Sigmoid colon (tissue), 3 donors: ENCODE results near the gene HPS4.

Source experiments
- POLR2A ChIP-seq, 2 donors: fragments of 450-650 bp; IDR thresholded peaks; one replicate each; pipeline ENCODE4 v1.6.1; 2016; ENCODE audit warnings: antibody characterized with exemption in 2 of 2, mild to moderate bottlenecking in 2 of 2, moderate library complexity in 2 of 2
- TF ChIP-seq, protein P1 (sequence below), 4 experiments: fragments of 450-650 bp in 3 of 4; fragments of 200-600 bp in 1 of 4; IDR thresholded peaks; one replicate each; pipeline ENCODE4 v1.5.1; 2016 to 2019; ENCODE audit warnings: antibody characterized with exemption in 4 of 4, mild to moderate bottlenecking in 3 of 4, moderate library complexity in 2 of 4

DNA sequence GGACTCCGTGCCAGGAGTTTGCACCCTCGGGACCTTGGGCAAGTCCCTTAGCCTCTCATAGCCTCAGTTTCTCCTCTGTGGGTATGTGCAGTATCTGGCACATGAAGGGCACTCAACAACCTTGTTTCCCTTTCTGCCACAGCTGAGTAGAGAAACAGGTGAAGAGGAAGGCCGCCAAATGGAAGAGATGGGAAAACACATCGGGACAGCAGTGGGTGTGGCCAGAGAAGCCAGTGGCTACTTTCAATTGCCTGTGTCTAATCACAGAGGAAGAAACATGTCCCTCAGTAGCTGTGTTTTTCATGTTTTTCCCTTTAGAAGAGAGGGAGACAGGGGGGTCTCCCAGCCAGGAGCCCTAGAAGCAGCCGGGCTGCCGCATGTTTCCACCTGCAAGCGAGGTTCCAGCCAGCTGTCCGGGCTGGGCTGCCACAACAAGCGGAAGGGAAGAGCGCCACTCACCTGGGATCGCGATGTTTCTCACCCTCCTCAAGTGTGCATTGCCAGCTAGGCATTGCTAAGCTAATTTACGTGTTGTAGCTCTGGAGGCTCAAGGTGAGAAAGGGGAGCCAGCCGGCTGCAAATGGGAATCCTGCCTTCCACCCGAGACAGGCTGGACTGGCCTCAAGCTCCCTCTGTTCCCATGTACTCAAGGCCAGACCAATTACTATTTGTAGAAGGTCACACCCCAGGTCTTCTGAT, 37.9 kb downstream of the HPS4 start:
- TF ChIP-seq, protein P1, sequence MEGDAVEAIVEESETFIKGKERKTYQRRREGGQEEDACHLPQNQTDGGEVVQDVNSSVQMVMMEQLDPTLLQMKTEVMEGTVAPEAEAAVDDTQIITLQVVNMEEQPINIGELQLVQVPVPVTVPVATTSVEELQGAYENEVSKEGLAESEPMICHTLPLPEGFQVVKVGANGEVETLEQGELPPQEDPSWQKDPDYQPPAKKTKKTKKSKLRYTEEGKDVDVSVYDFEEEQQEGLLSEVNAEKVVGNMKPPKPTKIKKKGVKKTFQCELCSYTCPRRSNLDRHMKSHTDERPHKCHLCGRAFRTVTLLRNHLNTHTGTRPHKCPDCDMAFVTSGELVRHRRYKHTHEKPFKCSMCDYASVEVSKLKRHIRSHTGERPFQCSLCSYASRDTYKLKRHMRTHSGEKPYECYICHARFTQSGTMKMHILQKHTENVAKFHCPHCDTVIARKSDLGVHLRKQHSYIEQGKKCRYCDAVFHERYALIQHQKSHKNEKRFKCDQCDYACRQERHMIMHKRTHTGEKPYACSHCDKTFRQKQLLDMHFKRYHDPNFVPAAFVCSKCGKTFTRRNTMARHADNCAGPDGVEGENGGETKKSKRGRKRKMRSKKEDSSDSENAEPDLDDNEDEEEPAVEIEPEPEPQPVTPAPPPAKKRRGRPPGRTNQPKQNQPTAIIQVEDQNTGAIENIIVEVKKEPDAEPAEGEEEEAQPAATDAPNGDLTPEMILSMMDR (IDR thresholded peaks at IDR 0.05): no peak
- no peak for TF ChIP-seq POLR2A (IDR thresholded peaks at IDR 0.05)
